Prostate gland (tissue), 2 donors: Measurements from ENCODE around the gene PCDHGA8.

Source experiments
- CTCF ChIP-seq, 4 experiments: fragments of 200-600 bp in 2 of 4; fragments of 450-650 bp in 2 of 4; sonication (generic) in 2 of 4; IDR thresholded peaks; 1 replicate in 3 of 4; 2 replicates in 1 of 4; pipeline ENCODE4 v1.5.1; 2016 to 2019; ENCODE audit warnings: antibody characterized with exemption in 4 of 4, mild to moderate bottlenecking in 2 of 4, moderate library complexity in 2 of 4
- POLR2AphosphoS5 ChIP-seq: sonication (generic); formaldehyde crosslinking; IDR thresholded peaks from one replicate; pipeline ENCODE4 v1.6.1; 2017; ENCODE audit warnings: antibody characterized with exemption

- TF ChIP-seq POLR2AphosphoS5 (no peak), CTCF (IDR thresholded peaks at IDR 0.05) (no peak)
Observed at GRCh38 chr5:141427783-141428426, 35.5 kb downstream of the PCDHGA8 start.
